GM19025 (cell line): Measurements from ENCODE around the gene HLF.

Experiments
- ATAC-seq: cut with Tn5 transposase; IDR thresholded peaks from one replicate; pipeline ENCODE4 v1.9.1; 2021; ENCODE audit warnings: mild to moderate bottlenecking, low read depth, moderate library complexity; ENCODE audit not compliant: unreplicated experiment

The HLF gene

DNA sequence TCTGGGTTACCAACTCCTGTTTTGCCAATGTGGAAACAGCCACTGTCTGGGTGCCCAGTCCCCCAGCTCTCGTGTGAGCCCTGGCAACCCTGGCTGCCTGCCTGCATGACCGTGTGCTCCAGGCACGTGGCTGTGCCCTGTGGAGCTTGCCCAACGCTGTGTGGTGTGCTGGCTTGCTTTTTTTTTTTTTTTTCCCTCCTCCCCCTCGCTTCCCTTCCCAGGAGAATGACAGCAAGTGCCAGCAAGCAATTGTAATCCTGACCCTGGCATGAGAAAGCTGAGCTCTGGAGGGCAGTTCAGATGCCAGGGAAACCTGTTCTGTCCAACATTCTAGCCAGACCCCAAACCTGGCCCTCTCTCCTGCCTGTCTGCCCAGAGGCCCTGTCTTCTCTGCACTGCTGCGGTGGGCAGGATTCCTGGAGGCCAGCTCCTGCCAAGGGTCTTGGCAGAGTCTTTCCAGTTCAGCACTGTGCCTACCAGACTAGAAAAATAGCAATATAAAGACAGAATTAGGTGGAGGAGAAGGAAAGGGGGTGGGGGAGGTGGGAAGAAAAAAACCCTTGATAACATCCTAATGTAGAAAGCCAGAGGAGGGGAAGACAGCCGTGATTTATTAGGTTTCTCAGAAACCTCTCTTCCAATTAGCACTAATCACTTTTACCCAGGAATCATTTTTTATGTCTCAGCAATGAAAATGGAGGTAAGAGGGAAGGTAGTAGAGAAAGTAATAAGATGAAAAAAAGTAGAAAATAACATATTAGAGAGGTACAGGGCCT is 9.0 kb downstream of the HLF start:
- ATAC-seq, result no peak

DNA sequence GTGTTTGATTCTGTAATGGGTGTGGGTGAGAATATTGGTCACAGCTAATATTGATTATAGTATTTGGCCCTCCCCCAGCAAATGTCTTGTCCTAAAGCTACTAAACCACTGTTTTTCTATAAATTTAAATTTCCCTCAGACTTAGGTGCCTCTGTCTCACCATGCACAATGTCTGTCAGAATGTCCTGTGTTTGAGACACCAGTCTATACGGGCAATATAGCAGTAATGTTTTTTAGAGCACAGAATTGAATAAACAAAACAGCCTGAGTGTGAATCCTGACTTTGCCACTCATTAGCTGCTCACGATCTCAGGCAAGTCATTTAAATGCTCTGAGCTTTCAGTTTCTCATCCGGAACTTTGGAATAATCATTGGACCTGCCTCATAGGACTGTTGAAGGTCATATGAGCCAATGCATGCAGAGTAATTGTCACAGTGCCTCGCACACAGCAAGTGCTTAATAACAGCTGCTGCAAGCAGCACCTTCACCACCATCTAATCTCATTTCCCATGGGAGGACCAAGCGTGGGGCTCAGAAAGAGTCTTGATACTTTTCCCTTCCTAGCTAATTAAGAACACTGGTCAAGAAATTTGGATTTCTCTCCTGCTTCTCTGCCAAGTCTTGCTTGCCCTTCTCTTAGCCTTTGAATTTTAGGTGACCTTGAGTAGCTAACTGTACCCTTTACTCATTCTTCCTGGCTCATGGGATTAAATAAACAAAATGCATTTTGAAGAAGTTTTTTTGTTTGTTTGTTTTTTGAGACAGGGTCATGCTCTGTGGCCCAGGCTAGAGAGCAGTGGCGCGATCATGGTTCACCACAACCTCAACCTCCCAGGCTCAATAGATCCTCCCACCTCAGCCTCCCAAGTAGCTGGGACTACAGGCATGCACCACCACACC is 9.8 kb downstream of the HLF start:
- ATAC-seq, result no peak

DNA sequence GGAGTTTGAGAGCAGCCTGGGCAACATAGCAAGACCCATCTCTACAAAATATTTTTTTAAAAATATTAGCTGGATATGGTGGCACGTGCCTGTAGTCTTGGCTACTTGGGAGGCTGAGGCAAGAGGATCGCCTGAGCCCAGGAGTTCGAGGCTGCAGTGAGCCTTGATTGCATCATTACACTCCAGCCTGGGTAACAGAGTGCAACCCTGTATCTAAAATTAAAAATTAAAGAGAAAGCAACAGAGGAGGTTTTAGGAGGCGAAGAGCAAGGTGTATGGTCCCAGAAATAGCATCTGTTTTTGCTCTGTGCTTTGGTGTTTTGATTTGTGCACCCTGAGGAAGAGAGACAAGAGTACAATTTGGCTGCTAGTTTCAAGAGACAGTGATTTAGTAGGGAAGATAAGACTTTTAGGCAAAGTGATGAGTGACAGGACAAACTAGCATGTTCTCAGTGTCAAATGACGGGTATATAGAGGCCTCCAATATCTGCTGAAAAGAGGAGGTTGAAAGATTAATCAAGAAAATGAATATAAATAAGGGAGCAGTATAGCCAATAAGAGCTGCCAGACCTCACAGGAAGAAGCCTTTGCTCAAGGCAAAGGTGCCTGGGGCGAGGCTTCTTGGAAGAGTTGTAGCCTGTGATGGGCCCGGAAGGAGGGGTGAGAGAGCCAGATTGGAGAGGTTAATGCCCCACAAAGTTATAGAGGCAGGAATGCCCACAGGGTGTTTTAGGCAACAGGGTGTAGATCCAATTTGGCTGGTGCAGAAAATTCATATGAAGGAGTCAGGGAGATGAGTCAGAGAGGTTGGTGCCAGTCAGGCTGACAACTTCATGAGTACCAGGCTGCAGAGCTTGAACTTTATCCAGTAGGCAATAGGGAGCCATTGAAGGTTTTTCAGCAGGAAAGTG is 11.4 kb downstream of the HLF start:
- ATAC-seq, result no peak

DNA sequence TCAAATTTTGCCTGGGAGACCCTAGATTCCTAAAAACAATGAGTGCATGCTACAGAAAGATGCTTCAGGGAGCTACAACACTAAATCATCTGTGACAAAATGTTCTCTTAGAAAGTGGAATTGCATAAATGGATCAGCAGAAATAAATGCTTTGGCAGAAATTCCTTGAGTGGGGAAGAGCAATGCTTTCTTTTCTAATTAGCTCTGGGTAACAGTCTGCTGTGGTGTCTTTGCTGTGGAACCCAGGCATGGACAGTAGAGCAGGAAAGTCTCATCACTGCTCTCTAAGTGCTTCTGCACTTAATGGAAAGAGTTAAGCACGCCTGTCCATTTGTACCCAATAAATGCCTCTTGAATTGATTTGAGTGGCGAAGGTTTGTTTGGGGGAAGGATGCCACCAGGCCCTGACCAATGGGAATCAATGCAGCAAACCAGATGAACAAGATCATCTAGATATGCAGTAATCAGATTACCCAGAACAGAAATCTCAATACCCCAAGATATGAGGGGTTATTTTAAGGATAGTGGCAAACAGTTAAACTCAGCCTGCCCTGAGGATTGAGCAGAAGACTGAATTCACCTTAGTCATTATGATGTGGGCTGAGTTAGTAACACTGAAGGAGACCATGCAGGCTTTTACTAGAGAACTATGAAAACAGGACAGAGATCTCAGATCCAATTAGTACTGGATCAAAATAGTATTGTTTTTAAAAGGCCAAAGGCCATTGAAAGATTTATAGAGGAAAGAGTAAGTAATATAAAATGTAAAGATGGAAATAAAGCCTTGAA is 13.6 kb downstream of the HLF start:
- ATAC-seq, result no peak

DNA sequence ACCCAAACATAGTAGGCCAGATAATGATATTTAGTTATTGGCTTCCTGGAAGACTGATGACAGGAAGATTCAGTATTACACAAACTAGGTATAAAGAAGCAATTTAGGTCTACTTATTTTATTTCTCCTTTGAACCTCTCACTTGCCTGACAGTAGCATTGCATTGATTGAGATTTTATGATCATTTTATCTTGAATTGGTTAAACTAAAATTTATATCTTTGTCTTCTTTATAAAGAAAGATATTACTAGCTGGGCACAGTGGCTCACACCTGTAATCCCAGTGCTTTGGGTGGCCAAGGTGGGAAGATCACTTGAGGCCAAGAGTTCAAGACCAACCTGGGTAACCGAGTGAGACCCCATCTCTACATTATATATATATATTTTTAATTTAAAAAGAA is 14.4 kb downstream of the HLF start:
- no peak for ATAC-seq

DNA sequence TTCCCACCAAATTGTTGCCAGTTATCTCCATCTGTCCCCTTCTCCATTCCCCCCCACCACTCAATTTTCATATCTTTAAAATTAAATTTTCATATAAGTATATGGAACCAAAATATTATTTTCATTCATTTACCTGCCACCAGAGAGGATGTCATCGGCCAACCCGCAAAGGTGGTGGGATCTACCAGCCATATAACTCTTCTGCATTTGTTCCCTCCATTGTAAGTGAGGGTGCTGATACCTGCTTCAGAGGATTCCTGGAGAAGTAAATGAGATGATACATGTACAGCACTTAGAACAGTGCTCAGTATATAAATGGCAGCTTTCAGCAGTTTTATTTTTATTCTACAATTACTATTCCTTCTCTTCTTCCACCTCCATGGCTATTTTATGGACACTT is 15.0 kb downstream of the HLF start:
- no peak for ATAC-seq

DNA sequence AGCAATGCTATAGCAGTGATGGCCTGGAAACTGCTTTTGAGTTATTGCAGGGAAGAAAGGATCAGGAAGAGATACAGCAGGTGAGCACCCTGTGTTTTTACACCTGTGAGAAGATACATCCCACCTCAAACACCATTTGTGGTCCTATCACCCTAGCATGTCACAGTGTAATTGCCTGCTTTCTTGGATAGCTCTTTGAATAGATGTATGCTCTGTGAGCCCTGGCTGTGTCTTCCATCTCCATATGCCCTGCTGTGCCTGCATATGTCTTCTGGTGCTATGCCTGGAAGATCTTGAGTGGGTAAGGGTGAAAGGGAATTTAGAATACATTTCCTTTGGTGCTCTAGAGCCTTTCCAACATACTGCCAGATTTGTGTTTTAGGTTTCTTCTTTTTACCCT is 15.5 kb downstream of the HLF start:
- ATAC-seq, result no peak

DNA sequence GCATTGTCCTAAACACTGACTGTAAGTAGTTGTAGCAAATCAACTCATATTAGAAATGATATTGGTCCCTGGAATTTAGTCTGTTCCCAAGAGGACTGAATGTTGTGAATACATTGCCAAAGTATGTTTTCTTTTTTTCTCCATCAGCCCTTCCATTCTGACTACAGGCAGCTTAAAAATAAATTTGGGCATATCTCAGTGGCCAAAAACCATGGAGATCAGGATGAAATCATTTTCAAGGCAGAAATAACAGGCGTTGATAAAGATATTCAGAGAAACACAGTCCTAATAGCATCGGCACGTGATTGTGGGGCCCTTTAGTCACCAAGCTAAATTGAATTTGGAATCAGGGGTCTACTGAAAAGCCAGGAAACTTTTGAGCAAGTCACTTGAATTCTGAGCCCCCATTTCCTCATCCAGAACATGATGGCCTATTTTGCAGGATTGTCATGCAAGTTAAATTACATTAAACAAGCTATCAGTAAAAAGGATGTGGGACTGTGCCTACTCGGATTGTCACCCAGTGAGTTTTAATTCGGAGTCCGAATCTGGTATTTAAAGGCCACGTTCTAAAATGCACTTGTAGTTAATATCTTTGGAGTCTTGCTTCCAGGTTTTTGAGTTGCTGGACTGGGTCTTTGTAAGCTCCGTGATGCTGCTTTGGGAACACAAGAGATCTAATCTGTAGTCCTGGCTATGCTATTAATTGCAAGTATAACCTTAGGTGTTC is 17.1 kb downstream of the HLF start:
- ATAC-seq, result no peak

DNA sequence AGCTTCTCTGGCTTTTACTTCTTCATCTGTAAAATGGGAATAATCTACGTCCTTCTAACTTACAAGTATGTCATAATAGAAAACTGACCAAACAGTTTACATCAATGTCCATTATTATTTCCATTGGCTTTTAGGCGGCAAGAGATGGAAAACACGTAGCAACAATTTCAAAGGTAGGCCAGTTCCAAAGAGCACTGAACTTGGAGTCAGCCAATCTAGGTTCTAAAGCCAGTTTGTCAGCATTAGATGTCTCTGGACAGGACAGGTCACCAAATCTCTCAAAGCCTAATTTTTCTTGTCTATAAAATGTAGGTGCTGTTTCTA is 17.6 kb downstream of the HLF start:
- no peak for ATAC-seq

DNA sequence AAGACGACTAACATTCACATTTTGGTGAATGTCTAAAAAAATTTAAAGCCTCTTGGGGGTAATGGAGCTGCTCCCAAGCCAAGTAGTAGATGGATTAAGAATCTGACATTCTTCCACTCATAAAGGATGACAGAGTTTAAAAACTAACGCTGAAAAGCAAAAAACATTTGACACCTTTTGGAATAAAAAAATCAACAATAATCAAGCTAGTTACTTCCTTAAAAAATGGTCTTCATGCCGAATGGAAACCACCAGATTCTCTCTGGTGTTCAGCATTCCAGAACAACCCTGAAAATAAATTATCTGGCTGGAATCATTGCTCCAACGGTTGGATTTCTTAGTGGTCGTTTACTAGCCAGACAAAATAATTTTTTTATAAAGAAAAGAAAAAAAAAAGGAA is 18.0 kb downstream of the HLF start:
- ATAC-seq, result no peak

DNA sequence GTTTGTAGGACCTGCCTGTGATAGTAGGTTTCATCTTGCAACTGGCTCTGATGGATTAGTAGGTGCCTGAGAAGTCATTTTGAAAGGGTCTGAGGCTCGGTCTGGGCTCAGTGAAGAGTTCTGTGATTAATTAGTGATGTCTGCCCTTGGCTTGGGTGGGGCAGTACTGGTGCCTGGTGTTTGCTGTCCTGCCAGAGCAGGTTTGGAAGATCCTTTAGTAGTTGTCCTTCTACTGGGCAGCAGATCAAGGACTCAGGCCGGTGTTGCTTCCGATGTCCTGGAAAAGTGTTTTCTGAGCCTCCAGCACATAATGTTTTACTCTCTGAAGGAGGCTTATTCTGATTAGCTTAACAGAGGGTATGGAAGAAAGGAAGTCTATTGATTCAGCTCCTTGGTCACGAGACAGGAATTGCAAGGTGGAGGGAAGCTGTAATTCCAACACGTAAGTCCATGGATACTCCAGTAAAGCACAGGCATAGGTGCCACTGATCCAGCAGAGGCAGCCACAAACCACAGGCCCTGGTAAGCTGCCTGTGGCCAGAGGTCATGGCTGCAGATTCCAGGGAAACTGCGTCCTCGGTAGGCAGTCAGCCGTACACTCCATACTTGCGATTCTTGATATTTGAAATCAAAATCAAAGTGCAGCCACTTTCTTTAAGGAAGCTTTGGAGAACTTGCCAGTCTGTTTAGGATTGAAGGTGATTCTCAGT is 18.7 kb downstream of the HLF start:
- ATAC-seq, result no peak

DNA sequence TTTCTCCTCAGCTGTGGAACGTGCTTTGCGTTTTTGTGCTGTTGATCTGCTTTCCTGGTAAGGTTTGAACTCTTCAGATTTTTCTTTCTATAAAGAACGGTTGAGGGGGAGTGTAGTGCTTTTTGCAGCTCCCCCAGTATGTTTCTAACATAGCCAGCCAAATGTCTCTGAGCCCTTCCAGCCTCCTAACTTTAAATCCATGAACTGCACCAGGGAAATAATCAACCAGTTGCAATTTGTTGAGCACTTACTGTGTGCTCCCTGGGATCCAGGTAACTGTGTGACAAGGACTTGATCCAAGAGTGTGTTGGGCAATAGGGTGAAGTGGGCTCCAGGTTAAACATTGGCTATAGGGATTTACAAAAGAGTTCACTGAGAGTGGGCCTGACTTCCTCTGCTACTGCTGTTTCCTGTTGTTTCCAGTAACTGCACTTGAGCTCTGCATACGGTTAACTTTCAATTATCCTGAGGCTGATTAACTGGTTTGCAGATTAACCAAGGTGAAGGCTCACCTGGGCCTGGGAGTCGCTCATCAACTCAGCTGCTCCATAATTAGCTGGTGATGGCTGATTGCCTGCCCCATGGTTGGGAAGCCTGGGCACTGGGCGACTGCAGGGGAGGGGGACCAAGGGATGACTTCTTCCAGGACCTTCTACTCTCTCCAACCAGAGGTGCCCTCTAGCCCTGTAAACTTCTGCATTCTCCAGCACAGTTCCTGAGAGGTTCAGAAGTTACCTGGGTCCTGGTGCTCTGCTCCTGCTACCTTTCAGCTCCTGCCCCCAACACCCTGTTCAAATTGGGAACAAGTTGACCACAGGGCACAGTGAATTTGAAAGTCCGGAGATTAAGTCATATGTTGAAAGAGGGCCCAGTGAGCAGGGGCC is 19.5 kb downstream of the HLF start:
- ATAC-seq, result no peak

DNA sequence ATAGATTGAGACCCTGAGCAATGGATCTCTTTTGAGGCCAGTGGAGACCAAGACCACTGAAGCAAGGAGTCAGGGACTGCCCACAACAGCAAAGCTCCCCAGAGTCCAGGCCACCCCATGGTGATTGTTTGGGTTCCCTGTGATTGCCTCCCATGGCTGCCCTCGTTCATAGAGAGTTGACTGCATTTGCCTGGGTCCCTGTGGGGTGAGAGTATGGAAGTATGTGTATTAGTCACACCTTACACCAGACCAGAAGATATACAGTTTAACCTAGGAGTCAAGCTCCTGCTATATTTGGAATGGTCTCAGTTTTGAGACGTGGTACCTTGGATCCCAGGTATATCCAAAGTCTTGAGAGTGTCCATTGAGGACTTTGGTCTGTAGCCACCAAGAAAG is 20.2 kb downstream of the HLF start:
- no peak for ATAC-seq

DNA sequence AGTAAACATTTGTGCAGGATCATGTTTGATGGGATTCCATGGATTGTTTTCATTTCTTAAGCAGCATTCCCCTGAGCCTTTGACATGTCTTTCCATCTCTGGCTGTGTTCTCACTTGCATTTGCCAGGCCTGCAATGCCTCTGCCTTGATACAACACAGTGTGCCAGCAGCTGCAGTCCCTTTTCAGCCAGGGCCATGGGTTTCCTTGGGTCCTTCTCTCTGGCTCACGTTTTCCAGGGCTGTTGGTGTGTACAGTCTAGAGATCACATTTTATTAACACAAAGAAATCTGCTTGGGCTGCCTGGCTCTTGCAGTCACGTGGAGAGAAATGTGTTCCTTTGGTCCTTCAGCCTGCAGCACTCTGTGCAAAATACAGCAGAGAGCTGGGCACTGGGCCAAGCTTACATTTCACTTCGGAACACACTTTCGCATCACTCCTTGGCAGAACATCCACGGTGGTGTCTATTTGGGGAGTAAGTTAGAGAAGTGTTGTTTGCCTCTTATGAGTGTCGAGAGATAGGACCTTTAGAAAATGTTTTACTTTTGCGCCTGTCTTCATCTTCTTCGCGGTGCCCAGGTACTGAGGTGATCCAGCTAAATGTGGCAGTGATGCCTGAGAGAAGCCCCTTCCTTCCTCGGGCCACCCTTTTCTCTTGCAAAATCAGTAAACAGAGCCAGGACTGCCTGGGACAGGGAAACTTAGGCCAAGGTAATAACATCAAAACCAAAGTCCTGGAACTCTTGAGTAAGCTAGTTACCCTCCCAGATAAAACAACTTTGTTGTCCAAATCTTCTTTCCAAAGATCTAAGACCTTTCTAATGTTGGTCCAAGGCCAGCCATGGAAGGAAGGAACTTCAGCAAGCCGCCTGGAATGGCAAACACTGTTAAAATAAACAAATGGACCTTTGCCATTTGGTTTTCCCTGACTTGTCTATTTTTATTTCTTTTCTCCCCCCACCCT is 20.9 kb downstream of the HLF start:
- ATAC-seq, result no peak

DNA sequence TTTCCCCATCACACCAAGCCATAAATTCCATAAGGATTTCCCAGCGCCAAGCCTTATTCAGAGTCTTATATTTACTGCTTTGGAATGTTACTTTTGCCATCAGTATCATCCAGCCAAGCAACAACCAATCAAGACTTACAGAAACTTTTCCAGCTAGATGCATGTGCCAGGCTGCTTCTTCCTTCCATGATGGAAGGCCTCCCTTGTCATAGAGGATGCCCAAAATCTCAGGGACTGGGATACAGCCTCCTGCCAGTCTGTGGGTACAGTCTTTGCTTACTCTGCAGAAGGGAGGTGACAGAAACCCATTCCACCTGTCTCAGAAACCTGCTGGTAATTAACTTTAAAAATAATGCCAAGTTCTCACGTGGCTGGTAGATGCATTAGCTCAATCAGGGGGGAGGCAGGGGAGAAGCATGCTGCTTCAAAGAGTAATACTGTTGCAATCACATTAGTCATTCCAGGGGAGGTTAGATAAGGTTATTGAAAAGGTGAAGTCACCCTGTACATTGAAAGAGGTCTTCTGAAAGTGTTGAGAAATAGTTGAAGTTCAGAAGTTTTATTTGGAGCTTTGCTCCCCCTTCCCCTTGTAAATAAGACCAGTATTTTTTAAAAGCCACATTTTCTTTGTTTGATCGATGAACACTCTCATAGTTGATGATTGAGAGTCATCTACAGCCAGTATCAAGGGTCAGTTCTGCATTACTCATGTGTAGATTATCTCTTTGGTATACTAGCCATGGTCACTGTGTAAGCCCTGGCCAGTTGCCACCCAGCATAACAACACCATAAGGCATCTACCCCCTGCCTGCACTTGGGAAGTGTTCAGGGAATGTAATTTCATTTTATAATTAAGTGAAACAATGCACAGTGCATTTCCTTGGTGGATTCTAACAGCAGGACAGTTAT is 22.2 kb downstream of the HLF start:
- no peak for ATAC-seq
